Measurements from ENCODE around the gene IL32.

Gene IL32

GRCh38 chr16:3091551-3091950 lies 26.1 kb downstream of the IL32 start:
- TF ChIP-seq REST (IDR thresholded peaks at IDR 0.05; ENCODE audit: insufficient read depth in 1 of 2, low read depth in 2 of 2, low read length in 2 of 2) = no peak
- TF ChIP-seq FOXP2 (optimal IDR thresholded peaks at IDR 0.05; ENCODE audit: borderline replicate concordance, extremely low read depth, extremely low read length, insufficient read depth) = no peak
- TF ChIP-seq TAF1 (IDR thresholded peaks at IDR 0.05; ENCODE audit: borderline replicate concordance, insufficient read depth, low read length) = no peak
- no peak for TF ChIP-seq POLR2AphosphoS5 (IDR thresholded peaks at IDR 0.05; ENCODE audit: low read depth, low read length)
- no peak for TF ChIP-seq SIN3A (IDR thresholded peaks at IDR 0.05; ENCODE audit: borderline replicate concordance, insufficient read depth, low read length)

GRCh38 chr16:3092501-3092941 lies 27.1 kb downstream of the IL32 start:
- no peak for TF ChIP-seq SIN3A (IDR thresholded peaks at IDR 0.05; ENCODE audit: borderline replicate concordance, insufficient read depth, low read length)
- no peak for TF ChIP-seq TAF1 (IDR thresholded peaks at IDR 0.05; ENCODE audit: borderline replicate concordance, insufficient read depth, low read length)
- no peak for TF ChIP-seq POLR2AphosphoS5 (IDR thresholded peaks at IDR 0.05; ENCODE audit: low read depth, low read length)
- TF ChIP-seq FOXP2 (optimal IDR thresholded peaks at IDR 0.05; ENCODE audit: borderline replicate concordance, extremely low read depth, extremely low read length, insufficient read depth) = no peak
- TF ChIP-seq REST (IDR thresholded peaks at IDR 0.05; ENCODE audit: insufficient read depth in 1 of 2, low read depth in 2 of 2, low read length in 2 of 2) = no peak

GRCh38 chr16:3094289-3095027 lies 29.0 kb downstream of the IL32 start:
- no peak for TF ChIP-seq POLR2AphosphoS5 (IDR thresholded peaks at IDR 0.05; ENCODE audit: low read depth, low read length)
- no peak for TF ChIP-seq TAF1 (IDR thresholded peaks at IDR 0.05; ENCODE audit: borderline replicate concordance, insufficient read depth, low read length)

- TF ChIP-seq POLR2AphosphoS5 (IDR thresholded peaks at IDR 0.05; ENCODE audit: low read depth, low read length) (no peak), SIN3A (IDR thresholded peaks at IDR 0.05; ENCODE audit: borderline replicate concordance, insufficient read depth, low read length) (no peak), TAF1 (IDR thresholded peaks at IDR 0.05; ENCODE audit: borderline replicate concordance, insufficient read depth, low read length) (no peak), FOXP2 (optimal IDR thresholded peaks at IDR 0.05; ENCODE audit: borderline replicate concordance, extremely low read depth, extremely low read length, insufficient read depth) (no peak), REST (IDR thresholded peaks at IDR 0.05; ENCODE audit: insufficient read depth in 1 of 2, low read depth in 2 of 2, low read length in 2 of 2) (no peak)
These were observed 30.4 kb downstream of the IL32 start for GRCh38 chr16:3095869-3096268.

GRCh38 chr16:3096362-3096761 lies 30.9 kb downstream of the IL32 start:
- TF ChIP-seq POLR2AphosphoS5 (IDR thresholded peaks at IDR 0.05; ENCODE audit: low read depth, low read length) (no peak), REST (IDR thresholded peaks at IDR 0.05; ENCODE audit: insufficient read depth in 1 of 2, low read depth in 2 of 2, low read length in 2 of 2) (no peak), TAF1 (IDR thresholded peaks at IDR 0.05; ENCODE audit: borderline replicate concordance, insufficient read depth, low read length) (no peak), FOXP2 (optimal IDR thresholded peaks at IDR 0.05; ENCODE audit: borderline replicate concordance, extremely low read depth, extremely low read length, insufficient read depth) (no peak), SIN3A (IDR thresholded peaks at IDR 0.05; ENCODE audit: borderline replicate concordance, insufficient read depth, low read length) (no peak)

Data from PFSK-1 (cell line).